ENCODE results near the gene NYNRIN.

GRCh38 chr14:24426150-24426911, 27.5 kb downstream of the NYNRIN start:
- no peak for TF ChIP-seq CTCF (IDR thresholded peaks at IDR 0.05)
- peak in 1 of 2 donors; percentile 21 for TF ChIP-seq POLR2A (IDR thresholded peaks at IDR 0.05)

Measured in Peyer's patch (tissue), 4 donors.